Right hindlimb (tissue), 1 donor: Measurements from ENCODE around the gene PLA2G3.
"Not testable (repeated sequence)": the region's sequence is repeated elsewhere in the genome, so short reads cannot be mapped to it uniquely, and the experiment has no call there.

Source experiments
- DNase-seq: peaks from one replicate; pipeline ENCODE4 v3.0.0-alpha.2; 2018

The PLA2G3 gene

GRCh38 chr22:31139866-31140716 is at the start of gene PLA2G3:
PLA2G3 (minus strand) TSS chr22:31140508; CDS start chr22:31140354, 154 bp downstream.
- no peak for DNase-seq

DNA sequence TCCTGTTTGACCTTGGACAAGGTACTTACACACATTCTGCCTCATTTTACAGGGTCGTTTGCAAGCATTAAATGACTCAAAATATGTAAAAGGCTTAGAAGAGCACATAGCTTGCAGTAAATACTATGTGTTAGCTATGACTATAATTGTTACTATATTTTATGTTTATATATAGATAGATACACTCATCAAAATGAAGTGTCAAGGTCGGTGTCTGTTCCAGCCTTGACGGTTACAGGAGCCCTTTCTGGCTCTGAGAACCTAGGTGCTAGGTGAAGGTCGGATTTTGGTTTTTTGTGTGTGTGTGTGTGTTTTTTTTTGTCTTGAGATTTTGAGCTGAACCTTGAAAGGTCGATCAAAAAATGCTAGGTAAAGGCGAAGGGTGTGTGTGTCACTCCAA is 47.3 kb upstream of the PLA2G3 start:
- no peak for DNase-seq

GRCh38 chr22:31185056-31185455 is 44.7 kb upstream of the PLA2G3 start:
- no peak for DNase-seq

DNA sequence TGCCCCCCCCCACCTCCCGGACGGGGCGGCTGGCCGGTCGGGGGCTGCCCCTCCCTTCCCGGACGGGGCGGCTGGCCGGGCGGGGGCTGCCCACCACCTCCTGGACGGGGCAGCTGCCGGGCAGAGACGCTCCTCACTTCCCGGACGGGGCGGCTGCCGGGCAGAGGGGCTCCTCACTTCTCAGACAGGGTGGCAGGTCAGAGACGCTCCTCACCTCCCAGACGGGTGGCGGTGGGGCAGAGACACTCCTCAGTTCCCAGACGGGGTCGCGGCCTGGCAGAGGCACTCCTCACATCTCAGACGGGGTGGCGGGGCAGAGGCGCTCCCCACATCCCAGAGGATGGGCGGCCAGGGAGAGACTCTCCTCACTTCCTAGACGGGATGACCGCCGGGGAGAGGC is 43.7 kb upstream of the PLA2G3 start:
- DNase-seq: no peak

- DNase-seq: no peak
Observed at GRCh38 chr22:31179345-31179744, 39.0 kb upstream of the PLA2G3 start.

GRCh38 chr22:31178859-31179258 is 38.6 kb upstream of the PLA2G3 start:
- DNase-seq: no peak

DNA sequence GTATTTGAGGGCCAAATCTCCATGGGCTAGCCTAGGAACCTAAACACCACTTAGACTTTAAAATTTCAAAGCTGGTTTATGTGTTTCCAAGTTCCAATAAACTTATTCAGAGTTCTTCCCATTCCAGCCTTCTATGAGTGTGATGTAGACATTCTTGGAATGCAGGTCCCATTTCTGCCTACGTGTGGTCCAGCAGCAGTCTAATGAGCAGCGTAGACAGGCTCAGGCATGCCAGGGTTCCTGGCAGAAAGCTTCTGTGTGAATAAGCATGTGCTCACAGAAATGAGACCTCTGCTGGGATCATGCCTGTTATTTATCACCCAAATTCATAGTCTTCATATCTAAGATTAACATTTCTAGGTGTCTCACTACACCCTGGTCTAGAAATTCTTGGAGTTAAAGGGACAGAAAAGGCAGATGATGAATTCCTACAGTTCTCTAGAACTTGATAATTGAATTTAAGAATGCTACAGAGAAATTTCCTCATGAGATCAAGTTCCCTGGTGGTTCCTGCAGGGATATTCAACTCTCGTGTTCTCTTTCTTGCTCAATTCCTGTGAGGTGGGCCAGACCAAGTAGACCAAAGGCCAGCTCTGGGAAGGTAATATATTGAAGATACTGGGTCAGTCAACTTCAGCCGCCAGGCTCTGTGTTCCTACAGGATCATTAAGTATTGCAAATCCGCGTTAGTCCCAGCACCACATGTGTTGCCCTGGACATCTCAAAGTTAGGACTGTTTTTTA is 37.3 kb upstream of the PLA2G3 start:
- no peak for DNase-seq

DNA sequence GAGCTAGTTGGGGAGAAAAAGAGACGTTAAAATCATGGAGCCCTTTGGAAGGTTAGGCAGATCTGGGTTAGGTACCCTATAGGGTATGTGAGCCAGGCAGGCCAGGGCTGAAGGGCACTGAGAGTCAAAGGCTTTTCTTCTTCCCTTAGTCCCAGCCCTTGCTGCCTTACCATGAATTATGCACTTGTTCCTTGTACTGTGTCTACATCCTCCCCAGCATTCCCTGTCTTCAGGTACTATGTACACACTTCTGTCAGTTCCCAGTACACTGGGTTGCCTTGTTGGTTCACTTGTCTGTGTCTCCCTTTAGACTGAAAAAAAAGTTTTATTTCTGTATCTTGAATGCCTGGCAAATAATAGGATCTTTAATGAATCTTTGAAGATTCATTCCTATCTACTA is 36.6 kb upstream of the PLA2G3 start:
- DNase-seq: no peak

- no peak for DNase-seq
Observed at GRCh38 chr22:31173386-31174145, 33.3 kb upstream of the PLA2G3 start.

DNA sequence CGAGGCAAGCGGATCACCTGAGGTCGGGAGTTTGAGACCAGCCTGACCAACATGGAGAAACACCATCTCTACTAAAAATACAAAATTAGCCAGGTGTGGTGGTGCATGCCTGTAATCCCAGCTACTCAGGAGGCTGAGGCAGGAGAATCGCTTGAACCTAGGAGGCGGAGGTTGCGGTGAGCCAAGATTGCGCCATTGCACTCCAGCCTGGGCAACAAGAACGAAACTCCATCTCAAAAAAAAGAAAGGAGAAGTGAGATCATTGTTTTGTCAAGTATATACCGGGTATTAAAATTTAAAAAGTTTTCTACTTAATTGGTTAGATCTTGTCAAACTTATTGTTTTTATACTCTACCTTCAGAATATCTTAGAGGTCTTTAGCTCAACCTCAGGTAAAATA is 31.4 kb upstream of the PLA2G3 start:
- DNase-seq: not testable (repeated sequence)

DNA sequence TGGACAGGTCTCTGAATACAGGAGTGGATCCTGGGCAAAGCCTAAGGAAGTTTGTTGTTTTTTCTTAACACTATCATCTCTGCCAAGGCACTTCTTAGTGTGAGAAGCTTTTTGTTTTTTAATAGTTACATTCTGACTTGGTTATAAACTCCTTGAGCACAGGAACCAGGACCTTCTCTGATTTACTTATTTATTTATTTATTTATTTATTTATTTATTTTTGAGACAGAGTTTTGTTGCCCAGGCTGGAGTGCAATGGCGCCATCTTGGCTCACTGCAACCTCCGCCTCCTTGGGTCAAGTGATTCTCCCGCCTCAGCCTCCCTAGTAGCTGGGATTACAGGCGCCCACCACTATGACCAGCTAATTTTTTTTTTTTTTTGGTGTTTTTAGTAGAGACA is 30.7 kb upstream of the PLA2G3 start:
- DNase-seq: no peak

GRCh38 chr22:31162015-31162765 is 21.9 kb upstream of the PLA2G3 start:
- no peak for DNase-seq

DNA sequence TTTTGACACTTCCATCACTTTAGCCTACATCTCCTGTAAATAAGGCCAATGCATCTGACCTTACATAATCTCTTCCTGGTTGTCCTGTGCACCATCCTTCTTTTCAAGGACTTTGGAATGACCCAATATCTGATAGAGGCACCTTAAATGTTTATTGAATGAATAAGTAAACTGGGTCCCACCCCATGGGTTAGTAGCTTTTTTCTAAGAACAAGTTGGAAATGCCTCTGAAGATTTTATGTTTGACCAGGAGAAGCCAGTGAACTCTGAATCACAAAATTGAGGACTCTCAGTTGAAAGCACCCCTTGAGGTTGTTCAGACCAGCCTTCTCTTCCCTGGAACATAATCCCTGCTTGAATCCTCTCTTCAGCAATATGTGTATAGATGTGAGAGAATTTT is 21.1 kb upstream of the PLA2G3 start:
- DNase-seq: no peak

DNA sequence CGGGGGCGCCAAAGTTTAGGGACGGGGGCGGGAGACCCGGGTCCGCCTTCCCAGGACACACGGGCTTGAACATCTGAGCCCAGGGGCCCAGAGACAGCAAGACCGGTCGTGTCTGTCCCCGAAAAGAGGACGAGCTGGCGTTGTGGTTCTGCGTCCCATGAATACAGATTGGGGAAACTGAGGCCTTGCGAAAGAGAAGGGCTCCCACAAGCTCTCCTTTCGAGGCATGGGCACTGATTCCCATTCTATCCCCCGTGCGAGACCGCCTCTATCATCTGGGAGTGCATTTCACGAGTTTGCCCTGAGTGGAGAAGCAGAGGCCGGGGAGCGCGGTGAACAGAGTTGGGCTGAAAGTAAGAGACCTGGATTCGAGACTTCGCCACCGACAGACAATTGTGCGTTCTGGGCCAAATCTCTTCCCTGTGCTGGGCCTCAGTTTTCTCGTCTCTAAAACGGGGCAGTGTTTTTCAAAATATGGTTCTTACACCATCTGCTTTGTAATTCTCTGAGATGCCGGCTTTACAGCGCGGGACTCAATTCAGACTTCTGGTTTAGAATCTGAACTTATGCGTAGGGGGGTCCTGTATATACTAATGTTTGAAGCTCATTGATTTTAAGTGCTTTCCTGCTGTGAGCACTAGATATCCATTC is 20.1 kb upstream of the PLA2G3 start:
- DNase-seq: no peak

DNA sequence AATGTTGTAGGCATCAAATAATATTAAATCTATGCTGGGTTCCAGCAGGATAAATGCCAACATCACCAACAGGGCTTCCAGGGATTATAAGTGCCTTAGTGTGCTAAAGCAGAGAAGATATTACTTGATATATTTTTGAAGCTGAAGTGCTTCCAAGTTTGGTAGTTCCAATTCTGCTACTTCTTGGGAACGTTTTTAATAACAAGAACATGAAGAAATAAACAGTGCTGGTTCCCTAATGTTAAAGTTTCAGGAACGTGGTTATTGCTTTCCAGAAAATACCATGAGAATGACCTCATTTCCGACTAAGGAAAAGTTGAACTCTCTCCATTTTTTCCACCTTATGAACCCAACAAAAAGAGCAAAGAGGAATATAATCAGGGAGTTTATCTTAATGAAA is 15.1 kb upstream of the PLA2G3 start:
- DNase-seq: no peak

DNA sequence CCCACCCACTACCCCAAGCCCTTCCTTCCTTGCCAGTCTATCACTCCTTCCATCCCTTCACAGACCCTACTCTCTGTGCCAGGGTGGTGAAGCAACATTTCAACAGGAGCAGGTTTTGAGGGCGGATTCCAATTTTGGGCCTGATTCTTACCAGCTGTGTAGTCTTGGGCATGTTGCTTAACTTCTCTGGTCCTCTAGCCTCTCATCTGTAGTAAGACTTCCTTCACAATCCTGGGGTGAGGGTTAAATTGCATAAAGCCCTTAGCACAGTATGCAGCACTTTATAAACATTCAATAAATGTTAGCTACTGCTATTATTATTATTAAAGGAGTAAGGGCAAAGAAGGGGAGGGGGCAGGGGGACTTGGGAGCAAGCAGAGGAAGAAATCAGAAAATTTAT is 14.7 kb upstream of the PLA2G3 start:
- no peak for DNase-seq

DNA sequence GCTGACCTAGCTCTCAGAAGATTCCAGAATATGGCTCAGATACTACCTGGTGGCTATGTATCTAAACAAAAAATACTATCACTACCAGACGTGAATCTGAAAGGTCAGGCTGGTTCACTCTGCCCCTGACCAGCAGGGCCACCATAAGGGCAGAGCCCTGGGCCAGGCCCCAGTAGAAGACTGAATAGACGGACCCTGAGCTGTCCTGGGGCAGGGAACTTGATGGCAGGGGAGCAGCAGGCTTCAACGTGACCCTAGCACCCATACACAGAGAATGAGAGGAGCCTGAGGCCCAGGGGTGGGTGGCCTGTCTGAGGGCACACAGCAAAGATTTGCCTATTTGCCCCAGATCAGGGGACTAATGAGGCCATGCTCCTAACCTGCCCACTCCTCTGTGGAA is 13.0 kb upstream of the PLA2G3 start:
- no peak for DNase-seq

DNA sequence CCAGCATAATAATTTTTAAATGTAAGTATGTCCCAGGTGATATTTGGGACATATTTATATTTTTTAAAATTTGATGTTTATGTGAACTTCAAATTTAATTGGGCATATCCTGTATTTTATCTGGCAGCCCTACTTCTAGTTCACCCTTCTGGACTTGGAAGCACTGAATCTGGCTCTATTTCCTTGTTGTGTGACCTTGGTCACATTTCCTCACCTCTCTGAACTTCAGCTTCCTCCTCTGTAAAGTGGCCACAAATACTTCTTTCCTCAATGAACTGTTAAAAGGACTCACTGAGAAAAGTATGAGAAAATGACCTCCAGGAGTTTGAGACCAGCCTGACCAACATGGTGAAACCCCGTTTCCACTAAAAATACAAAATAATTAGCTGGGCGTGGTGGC is 11.6 kb upstream of the PLA2G3 start:
- DNase-seq: no peak

DNA sequence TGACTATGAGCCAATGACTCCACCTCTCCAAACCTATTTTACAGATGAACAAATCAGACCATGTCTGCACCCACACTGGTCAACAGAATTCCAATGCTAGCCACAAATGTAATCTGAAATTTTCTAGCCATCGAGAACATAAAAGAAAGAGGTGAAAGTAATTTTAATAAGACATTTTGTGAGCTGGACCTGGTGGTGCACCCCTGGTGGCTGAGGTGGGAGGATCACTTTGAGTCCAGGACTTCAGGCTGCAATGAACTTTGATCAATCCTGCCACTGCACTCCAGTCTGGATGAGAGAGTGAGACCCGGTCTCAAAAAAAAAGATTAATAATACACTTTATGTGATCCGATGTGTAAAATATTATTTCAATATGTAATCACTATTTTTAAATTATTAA is 10.3 kb upstream of the PLA2G3 start:
- DNase-seq: no peak

DNA sequence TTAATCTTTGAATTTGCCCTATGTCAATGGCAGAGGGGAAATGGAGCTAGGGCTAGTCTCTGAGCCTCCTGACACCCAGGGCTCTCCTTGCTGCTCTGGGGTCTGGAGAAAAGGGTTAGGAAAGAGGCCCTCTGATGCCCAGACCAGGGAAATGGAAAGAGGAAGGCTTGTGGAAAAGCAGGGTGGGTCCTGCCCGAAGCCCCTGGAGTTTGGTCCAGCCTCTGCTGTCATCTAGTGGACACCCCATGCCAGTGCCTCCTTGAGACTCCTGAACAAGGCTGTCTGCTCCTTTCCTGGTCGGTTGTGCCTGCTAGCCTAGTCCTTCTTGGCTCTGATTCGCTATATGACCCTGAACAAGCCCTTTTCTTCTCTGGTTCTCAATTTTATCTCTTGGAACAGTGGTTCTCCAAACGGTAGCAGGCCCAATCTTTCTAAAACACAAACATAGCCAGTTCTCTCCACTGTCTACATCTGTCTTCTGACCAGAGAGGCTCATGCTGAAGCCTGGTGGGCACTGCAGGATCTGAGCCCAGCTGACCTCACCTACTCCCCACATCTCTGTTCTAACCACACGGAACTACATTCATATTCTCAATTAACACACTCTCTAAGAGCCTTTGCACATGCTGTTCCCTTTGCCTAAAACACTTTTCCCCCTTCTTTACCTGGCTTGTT is 8.8 kb upstream of the PLA2G3 start:
- DNase-seq: peak; percentile 81

GRCh38 chr22:31148488-31148887 is 8.2 kb upstream of the PLA2G3 start:
- DNase-seq: no peak

DNA sequence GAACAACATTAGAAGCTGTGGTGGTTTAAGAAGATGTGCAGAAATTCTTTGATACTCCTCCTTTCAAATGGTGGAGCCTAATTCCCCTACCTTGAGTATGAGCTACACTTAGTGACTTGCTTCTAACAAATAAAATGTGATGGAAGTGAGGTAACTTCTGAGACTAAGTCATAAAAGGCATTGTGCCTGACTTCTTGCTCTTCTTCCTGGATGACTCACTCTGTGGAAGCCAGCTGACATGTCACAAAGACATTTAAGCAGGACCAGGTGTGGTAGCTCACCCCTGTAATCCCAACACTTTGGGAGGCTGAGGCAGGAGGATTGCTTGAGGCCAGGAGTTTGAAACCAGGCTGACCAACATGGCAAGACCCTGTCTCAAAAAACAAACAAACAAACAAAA is 3.9 kb upstream of the PLA2G3 start:
- DNase-seq: no peak
